Choroid plexus epithelial cell (primary cell): ENCODE measurements around the gene SLC37A3.
"Not testable (repeated sequence)": the region's sequence is repeated elsewhere in the genome, so short reads cannot be mapped to it uniquely, and the experiment has no call there.

Source experiments
- DNase-seq: peaks from one replicate; pipeline ENCODE4 v3.0.0-alpha.2; 2010; ENCODE audit warnings: low read depth
- H3K4me3 ChIP-seq: 2 replicates; pipeline ENCODE4 v1.5.1; 2011; ENCODE audit warnings: low read depth, mild to moderate bottlenecking, control low read depth, low read length, moderate library complexity
- CTCF ChIP-seq: conservative IDR thresholded peaks from 2 replicates; pipeline ENCODE4 v1.5.1; 2011; ENCODE audit warnings: low read depth, mild to moderate bottlenecking, control low read depth, inconsistent platforms, low read length, moderate library complexity

The SLC37A3 gene

DNA sequence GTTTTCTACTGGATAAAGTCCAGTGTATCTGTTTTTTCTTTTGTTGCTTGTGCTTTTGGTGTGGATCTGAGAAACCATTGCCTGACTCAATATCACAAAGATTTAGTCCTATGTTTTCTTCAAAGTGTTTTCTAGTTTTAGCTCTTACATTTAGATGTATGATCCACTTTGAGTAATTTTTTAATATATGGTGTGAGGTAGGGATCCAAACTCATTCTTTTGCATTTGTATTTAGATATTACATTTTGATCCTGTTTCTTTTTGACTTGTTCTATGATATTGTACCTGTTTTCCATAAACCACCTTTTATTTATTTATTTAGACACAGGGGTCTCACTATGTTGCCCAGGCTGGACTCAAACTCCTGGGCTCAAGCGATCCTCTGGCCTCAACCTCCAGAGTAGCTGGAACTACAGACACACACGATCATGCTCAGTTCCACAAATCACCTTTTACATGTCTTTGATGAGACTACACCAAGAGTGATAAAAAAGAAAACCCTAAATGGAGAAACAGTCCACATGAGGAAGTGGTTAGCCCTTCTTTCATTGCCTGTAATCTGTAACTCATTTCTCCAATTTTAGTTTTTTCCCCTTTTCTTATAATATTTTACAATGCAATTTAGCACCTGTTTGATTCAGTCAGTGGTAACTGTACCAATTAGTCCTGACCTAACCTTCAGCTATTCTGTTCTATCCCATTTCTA lies 86.0 kb downstream of the SLC37A3 start:
- no peak for TF ChIP-seq CTCF
- no peak for DNase-seq
- H3K4me3 ChIP-seq: no peak overlapping the region

DNA sequence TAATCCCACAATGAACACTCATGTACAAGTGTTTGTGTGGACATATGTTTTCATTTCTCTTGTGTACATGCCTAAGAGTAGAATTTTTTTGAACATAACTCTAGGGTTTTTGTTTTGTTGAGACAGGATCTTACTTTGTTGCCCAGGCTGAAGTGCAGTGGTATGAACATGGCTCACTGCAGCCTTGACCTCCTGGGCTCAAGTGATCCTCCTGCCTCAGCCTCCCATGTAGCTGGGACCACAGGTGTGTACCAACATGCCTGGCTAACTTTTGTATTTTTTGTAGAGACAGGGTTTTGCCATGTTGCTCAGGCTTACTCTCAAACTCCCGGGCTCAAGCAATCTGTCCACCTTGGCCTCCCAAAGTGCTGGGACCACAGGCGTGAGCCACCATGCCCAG lies 87.2 kb downstream of the SLC37A3 start:
- not testable (repeated sequence) for DNase-seq, H3K4me3 ChIP-seq

- no peak for DNase-seq
- TF ChIP-seq CTCF: no peak
Measured at GRCh38 chr7:140310337-140311002, 87.9 kb downstream of the SLC37A3 start.

GRCh38 chr7:140308060-140308459 lies 90.3 kb downstream of the SLC37A3 start:
- no peak for TF ChIP-seq CTCF
- H3K4me3 ChIP-seq: no peak overlapping the region
- DNase-seq: no peak

More at GRCh38 chr7:140310337-140311002, 87.9 kb downstream of the SLC37A3 start:
- H3K4me3 ChIP-seq: no peak overlapping the region

- peak; percentile 60 for TF ChIP-seq CTCF
- peak; percentile 70 for DNase-seq
- no peak overlapping the region for H3K4me3 ChIP-seq
Measured at GRCh38 chr7:140304191-140304799, 94.0 kb downstream of the SLC37A3 start.

DNA sequence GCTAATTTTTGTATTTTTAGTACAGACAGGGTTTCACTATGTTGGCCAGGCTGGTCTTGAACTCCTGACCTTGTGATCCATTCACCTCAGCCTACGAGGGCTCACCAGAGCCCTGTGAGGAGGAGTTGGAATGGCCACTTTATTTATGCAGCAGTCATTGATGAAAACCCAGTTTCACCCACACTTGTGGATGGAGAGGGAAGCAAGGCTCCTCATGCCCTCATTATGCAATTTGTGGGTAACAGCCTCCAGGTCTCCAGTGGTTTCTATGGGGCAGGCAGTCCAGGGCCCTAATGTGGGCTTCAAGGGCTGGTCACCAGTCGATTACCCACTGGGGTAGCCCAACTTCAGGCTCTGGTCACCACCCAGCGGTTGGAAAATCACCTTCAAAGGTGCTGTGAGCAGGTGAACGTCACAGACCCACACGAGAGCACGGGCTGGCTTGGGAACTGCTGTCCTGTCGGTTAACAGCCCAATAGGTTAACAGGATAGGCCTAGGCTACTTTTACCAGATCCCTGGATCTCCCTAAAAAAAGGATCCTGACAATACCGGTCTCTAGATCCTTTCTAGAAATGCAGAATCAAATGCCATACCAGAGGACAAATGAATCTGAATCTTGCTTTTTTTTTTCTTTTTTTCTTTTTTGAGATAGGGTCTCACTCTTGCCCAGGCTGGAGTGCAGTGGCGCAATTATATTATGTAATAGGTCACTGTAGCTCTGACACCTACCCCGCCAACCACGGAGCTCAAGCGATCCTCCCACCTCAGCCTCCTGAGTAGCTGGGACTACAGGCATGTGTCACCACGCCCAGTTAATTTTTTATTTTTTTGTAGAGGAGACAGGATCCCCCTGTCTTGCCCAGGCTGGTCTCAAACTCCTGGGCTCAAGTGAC lies 97.8 kb downstream of the SLC37A3 start:
- H3K4me3 ChIP-seq: no peak overlapping the region
- no peak for DNase-seq
- no peak for TF ChIP-seq CTCF

GRCh38 chr7:140298213-140298612 lies 100.1 kb downstream of the SLC37A3 start:
- DNase-seq: no peak
- no peak overlapping the region for H3K4me3 ChIP-seq
- no peak for TF ChIP-seq CTCF
